ENCODE data around the gene ANXA7. TPM values are rescaled to one million over a fixed set of nuclear protein-coding genes. Genes with fewer than 3 reads are reported as not detected.

The ANXA7 gene
- total RNA-seq, 1 experiment from 2014 or later = 32.7 TPM

Other genes starting within 250 kb of the ANXA7 start
- gene ECD, start 246.1 kb downstream of the ANXA7 start, total RNA-seq (2014; rRNA removed; shearing (Covaris generic); ENCODE audit: low replicate concordance) = 38.3 and 39.6 TPM in 2 replicates
- 5.6 and 7.4 TPM in 2 replicates for gene FAM149B1, start 245.9 kb downstream of the ANXA7 start, total RNA-seq (2014; rRNA removed; shearing (Covaris generic); ENCODE audit: low replicate concordance)
- 31.1 and 39.5 TPM in 2 replicates for gene DNAJC9, start 166.8 kb downstream of the ANXA7 start, total RNA-seq (2014; rRNA removed; shearing (Covaris generic); ENCODE audit: low replicate concordance)
- 61.4 TPM in 2 replicates for gene MRPS16, start 161.4 kb downstream of the ANXA7 start, total RNA-seq (2014; rRNA removed; shearing (Covaris generic); ENCODE audit: low replicate concordance)
- gene CFAP70, start 55.2 kb downstream of the ANXA7 start, total RNA-seq (2014; rRNA removed; shearing (Covaris generic); ENCODE audit: low replicate concordance) = 2.8 and 4.1 TPM in 2 replicates
- gene MSS51, start 19.5 kb upstream of the ANXA7 start, total RNA-seq (2014; rRNA removed; shearing (Covaris generic); ENCODE audit: low replicate concordance) = 0.10 and 2.4 TPM in 2 replicates
- gene PPP3CB, start 82.0 kb upstream of the ANXA7 start, total RNA-seq (2014; rRNA removed; shearing (Covaris generic); ENCODE audit: low replicate concordance) = 5.9 and 14.5 TPM in 2 replicates
- 5.3 and 10.2 TPM in 2 replicates for gene USP54, start 177.3 kb upstream of the ANXA7 start, total RNA-seq (2014; rRNA removed; shearing (Covaris generic); ENCODE audit: low replicate concordance)
- gene MYOZ1, start 227.4 kb upstream of the ANXA7 start, total RNA-seq (2014; rRNA removed; shearing (Covaris generic); ENCODE audit: low replicate concordance) = not detected in 2 replicates
- gene SYNPO2L, start 242.0 kb upstream of the ANXA7 start, total RNA-seq (2014; rRNA removed; shearing (Covaris generic); ENCODE audit: low replicate concordance) = not detected in 2 replicates